ENCODE results near the gene SERPINH1.

SERPINH1 gene

GRCh38 chr11:75589051-75589450, 27.0 kb downstream of the SERPINH1 start:
- no peak for DNase-seq
- no peaks in the 10 kb centered on the region for H3K27me3 ChIP-seq (replicated peaks)
- H3K36me3 ChIP-seq (replicated peaks): no peaks in the 10 kb centered on the region
- in situ Hi-C loops (cut with HindIII; ENCODE audit: low pct_ligation_motif_present, low sequenced_read_pairs): no loop called here
- no peak overlapping the region for H3K27ac ChIP-seq
- no peak for TF ChIP-seq CTCF (IDR thresholded peaks at IDR 0.05; ENCODE audit: low read depth, low read length, missing control alignments)
- H3K4me3 ChIP-seq (ENCODE audit: low read depth, low read length): no peak overlapping the region

GRCh38 chr11:75589933-75590332, 27.9 kb downstream of the SERPINH1 start:
- no peak overlapping the region for H3K4me3 ChIP-seq (ENCODE audit: low read depth, low read length)
- no peak for TF ChIP-seq CTCF (IDR thresholded peaks at IDR 0.05; ENCODE audit: low read depth, low read length, missing control alignments)
- no peak overlapping the region for H3K27ac ChIP-seq
- H3K36me3 ChIP-seq (replicated peaks): no peaks in the 10 kb centered on the region
- DNase-seq: no peak
- in situ Hi-C loops (cut with HindIII; ENCODE audit: low pct_ligation_motif_present, low sequenced_read_pairs): no loop called here
- H3K27me3 ChIP-seq (replicated peaks): no peaks in the 10 kb centered on the region

GRCh38 chr11:75591371-75591770, 29.3 kb downstream of the SERPINH1 start:
- Histone ChIP-seq H3K4me3 (ENCODE audit: low read depth, low read length) (no peak overlapping the region), H3K27me3 (replicated peaks) (no peaks in the 10 kb centered on the region), H3K27ac (no peak overlapping the region), H3K36me3 (replicated peaks) (no peaks in the 10 kb centered on the region)
- no peak for DNase-seq
- TF ChIP-seq CTCF (IDR thresholded peaks at IDR 0.05; ENCODE audit: low read depth, low read length, missing control alignments): no peak
- in situ Hi-C loops (cut with HindIII; ENCODE audit: low pct_ligation_motif_present, low sequenced_read_pairs): no loop called here

- TF ChIP-seq CTCF (IDR thresholded peaks at IDR 0.05; ENCODE audit: low read depth, low read length, missing control alignments): no peak
- no peak overlapping the region for H3K4me3 ChIP-seq (ENCODE audit: low read depth, low read length)
- H3K27ac ChIP-seq: no peak overlapping the region
- H3K27me3 ChIP-seq (replicated peaks): no peaks in the 10 kb centered on the region
- in situ Hi-C loops (cut with HindIII; ENCODE audit: low pct_ligation_motif_present, low sequenced_read_pairs): no loop called here
- DNase-seq: no peak
- no peaks in the 10 kb centered on the region for H3K36me3 ChIP-seq (replicated peaks)
Measured at GRCh38 chr11:75591966-75592365, 29.9 kb downstream of the SERPINH1 start.

GRCh38 chr11:75592715-75593114, 30.7 kb downstream of the SERPINH1 start:
- H3K4me3 ChIP-seq (ENCODE audit: low read depth, low read length): no peak overlapping the region
- H3K27me3 ChIP-seq (replicated peaks): no peaks in the 10 kb centered on the region
- H3K36me3 ChIP-seq (replicated peaks): no peaks in the 10 kb centered on the region
- DNase-seq: no peak
- no peak overlapping the region for H3K27ac ChIP-seq
- no peak for TF ChIP-seq CTCF (IDR thresholded peaks at IDR 0.05; ENCODE audit: low read depth, low read length, missing control alignments)
- in situ Hi-C loops (cut with HindIII; ENCODE audit: low pct_ligation_motif_present, low sequenced_read_pairs): no loop called here

GRCh38 chr11:75593286-75593915, 31.3 kb downstream of the SERPINH1 start:
- in situ Hi-C loops (cut with HindIII; ENCODE audit: low pct_ligation_motif_present, low sequenced_read_pairs): no loop called here
- no peak for TF ChIP-seq CTCF (IDR thresholded peaks at IDR 0.05; ENCODE audit: low read depth, low read length, missing control alignments)
- no peak overlapping the region for H3K4me3 ChIP-seq (ENCODE audit: low read depth, low read length)
- no peak overlapping the region for H3K27ac ChIP-seq
- no peak for DNase-seq
- no peaks in the 10 kb centered on the region for H3K36me3 ChIP-seq (replicated peaks)
- H3K27me3 ChIP-seq (replicated peaks): no peaks in the 10 kb centered on the region

Data from brain microvascular endothelial cell (primary cell).